Activated CD8-positive, alpha-beta memory T cell treated with anti-CD3 and anti-CD28 coated beads, Interleukin-2, amount 50 U/mL, for 24 hours (primary cell): ENCODE data around the gene FARP2.
"Not testable (repeated sequence)": the region's sequence is repeated elsewhere in the genome, so short reads cannot be mapped to it uniquely, and the experiment has no call there.

Experiments used
- DNase-seq: peaks from one replicate; pipeline ENCODE4 v3.0.0-alpha.2; 2020; ENCODE audit errors: extremely low read depth

FARP2 gene

GRCh38 chr2:241503776-241504392 lies 147.8 kb downstream of the FARP2 start:
- no peak for DNase-seq

DNA sequence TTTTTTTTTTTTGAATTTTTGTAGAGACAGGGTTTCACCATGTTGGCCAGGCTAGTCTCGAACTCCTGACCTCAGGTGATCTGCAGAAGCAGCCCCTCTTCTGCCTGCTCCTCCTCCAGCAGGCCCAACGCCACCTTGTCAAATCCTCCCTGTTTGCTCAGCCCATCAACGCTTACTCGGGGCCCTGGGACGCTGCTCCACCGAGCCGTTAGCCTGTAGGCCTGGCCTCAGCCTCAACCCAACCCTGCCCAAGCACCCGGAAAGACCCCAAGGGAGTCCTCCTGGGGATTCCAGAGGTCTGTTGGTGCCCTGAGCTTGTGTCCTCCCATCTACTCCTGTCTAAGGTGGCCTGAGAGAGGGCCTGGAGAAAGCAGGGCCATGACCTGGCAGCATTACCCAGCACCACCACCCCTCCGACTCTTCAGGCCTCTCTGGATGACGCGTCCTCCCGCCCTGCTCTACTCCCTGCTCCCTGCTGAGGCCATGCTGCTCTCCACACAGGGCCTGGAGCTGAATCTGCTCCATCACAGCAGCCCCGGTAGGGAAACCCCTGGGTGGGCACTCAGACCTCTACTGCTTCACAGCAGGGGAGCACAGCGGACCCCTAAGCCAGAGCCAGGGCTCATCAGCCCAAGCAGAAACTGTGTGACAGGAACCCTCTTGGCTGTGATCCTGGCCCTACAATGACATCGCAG lies 149.1 kb downstream of the FARP2 start:
- DNase-seq, result no peak

DNA sequence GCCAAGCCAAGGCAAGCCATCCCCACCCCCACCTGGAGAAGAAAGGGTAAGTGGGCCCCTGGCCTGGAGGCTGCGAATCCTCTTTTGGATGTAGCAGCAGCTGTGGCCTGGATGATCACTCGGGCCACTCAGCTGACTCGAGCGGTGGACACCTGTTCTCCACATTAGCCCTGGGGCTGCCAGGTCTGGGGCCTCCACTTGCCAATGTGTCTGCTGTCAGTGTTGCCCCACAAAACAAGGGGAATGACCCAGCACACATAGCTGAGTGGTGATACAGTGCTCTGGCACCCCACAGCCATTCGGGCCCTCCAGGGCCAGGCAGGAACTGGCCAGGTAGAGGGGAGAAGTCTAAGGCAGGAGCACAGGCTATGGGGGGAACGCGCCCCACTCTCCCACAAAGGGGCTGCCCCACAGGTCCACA lies 149.7 kb downstream of the FARP2 start:
- DNase-seq, result no peak

DNA sequence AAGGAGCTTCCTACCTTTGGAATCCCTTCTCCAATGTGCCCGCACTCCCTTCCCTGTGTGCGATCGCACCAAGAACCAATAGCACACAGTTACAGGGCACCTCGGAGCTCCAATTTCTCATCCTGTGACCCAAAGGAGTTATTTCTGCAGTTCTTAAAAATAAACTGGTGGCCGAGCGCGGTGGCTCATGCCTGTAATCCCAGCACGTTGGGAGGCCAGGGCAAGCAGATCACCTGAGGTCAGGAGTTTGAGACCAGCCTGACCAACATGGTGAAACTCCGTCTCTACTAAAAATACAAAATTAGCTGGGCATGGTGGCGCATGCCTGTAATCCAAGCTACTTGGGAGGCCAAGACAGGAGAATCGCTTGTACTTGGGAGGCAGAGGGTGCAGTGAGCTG lies 150.2 kb downstream of the FARP2 start:
- DNase-seq, result not testable (repeated sequence)

- no peak for DNase-seq
Observed at GRCh38 chr2:241506793-241507429, 150.8 kb downstream of the FARP2 start.

DNA sequence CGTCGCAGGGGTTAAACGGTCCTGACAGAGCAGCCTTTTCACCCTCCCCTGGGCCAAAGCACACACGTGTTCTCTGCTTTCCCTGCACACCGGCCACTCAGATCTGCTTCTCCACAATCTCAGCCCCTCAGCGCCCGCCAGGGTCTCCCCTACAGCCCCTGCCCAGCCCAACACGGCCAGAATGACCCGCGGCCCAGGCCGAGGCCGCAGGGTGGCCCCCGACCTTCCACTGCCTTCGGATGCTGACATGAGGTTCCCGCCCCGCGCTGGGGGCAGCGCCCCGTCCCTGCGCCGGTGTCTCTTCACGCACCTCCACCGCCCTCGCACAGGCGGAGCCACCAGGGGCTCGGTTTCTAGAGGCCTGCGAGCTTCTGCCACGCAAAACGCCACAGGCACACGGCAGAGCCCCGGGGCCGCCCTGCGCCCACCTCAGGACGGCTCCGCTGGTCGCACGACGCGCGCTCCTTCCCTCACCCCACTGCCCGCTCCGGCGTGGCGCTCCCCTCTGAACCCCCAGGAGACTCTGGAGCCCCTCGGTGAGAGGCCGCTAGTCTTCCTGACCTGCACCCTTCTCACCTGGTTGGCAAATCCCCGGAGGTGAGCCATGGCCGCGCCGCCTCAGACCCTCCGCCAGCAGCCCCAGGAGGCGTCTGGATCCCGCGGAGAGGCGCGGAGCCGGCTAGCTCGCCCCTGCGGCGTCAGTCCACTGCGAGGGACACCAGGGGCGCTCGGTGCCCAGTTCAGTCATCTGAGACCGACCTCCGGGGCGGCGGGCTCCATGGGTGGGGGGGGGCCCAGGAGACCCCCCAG lies 151.6 kb downstream of the FARP2 start:
- no peak for DNase-seq

DNA sequence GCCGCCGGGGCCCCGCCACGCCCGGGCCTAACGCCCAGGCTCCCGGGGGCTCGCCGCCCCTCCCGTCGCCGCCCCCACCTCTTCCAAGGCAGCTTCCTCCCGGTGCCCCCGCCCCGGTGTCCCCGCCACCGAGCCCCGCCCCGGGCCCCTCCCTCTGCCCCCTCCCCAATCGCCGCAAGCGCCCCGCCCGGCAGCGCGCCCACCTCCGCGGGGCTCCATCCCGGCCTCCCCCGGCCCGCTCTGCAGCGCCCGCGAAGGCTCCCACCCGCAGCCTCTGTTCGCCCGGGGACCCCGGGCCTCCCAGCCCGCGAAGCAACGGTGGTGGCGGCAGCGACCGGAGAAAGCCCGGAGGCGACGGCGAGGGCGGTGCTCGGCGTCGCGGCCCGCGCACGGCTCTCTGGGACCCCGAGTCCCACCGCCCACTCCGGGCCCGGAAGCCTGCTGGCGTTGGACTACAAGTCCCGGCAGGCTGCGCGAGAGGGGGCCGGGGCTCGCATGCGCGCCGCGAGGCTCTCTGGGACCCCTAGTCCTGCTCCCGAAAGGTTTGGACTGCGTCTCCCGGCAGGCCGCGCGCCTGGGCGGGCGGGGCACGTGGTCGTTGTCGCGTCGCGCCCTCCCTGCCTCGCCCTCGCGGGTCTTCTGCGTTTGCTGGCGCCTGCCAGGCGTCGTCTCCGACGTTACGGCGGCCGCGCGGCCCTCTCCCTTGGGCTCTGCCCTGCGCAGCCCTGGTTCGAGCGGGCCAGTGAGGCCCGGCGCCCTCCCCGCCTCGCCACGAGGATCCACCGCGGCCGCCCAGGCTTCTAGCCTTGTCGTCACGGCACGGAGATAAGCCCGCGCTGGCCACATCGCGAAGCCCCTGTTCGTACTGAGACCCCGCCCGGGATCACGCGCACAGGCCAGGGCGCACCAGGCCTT lies 152.4 kb downstream of the FARP2 start, which contains the start of gene STK25:
Gene STK25, minus strand, starts transcription at position 345 of the 915 bp plus-strand sequence. CDS start 549 bp downstream, outside the sequence.
- DNase-seq, result peak; percentile 90

DNA sequence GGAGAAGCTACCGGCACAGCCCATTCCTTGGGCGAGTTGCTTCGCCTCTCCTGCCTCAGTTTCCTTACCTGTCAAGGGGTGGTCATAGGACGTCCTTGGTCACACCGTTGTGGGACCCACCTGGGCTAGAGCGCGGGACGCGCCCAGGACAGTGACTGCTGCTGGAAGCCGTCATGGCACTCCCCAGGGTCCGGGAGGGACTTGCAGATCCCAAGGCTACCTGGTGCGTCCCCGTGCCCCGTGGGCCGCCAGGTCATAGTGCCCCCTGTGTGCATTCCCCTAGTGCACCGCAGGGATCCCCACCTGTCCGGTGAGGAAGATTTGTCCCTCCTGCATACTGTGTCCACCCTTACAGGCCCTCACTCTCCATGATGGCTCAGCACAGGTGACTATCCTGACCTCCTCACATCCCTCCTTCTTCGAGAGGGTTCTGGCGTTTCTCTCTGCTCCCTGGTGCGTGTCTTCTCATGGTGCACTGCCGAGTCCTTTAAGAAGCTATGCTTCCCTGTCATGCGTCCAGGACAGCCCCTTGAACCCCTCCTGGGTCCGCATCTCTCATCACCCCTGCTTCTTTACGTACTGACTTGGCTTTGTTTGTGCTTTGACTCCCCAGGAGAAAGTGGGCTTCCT lies 153.2 kb downstream of the FARP2 start:
- DNase-seq, result no peak

DNA sequence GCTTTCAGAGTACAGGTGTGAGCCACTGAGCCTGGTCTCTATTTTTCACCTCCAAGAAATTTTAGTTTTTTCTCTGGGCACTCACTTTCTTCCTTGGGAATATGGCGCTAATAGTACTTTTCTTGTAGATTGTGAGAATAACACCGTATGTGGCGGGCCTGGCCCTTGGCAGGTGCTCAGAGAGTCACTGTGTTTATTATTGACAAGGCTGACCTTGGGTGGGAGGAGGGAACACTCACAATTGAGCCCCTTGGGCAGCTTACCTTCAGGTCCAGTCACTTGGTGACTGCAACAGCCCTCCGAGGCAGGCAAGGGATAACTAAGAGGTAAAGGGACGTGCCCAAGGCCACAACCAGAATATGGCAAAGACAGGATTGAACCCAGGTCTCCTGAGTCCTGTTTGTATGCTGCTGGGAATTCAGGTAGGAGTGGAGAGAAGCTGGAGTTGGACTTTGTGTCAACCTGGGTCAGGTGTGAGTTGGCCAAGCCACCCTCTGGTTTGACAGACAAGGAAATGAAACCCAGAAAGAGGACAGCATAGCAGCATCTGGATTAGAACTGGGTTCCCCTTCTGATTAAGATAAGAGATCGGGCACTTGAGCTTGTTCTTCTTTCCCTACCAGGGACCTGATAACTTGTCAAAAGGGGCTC lies 155.1 kb downstream of the FARP2 start:
- no peak for DNase-seq

GRCh38 chr2:241514553-241514952 lies 158.5 kb downstream of the FARP2 start:
- DNase-seq, result no peak

- no peak for DNase-seq
Observed at GRCh38 chr2:241514986-241515737, 159.1 kb downstream of the FARP2 start.

DNA sequence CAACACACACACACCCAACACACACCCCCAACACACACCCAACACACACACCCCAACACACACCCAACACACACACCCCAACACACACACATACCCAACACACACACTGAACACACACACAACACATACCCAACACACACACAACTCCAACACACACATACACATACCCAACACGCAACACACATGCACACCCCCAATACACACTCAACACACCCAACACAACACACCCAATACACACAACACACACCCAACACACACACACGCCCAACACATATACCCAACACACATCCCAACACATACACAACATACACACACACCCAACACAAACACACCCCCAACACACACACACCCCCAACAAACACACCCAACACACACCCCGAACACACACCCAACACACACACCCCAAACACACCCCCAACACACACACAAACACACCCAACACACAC lies 160.5 kb downstream of the FARP2 start:
- no peak for DNase-seq

GRCh38 chr2:241517297-241517696 lies 161.2 kb downstream of the FARP2 start:
- DNase-seq, result no peak

DNA sequence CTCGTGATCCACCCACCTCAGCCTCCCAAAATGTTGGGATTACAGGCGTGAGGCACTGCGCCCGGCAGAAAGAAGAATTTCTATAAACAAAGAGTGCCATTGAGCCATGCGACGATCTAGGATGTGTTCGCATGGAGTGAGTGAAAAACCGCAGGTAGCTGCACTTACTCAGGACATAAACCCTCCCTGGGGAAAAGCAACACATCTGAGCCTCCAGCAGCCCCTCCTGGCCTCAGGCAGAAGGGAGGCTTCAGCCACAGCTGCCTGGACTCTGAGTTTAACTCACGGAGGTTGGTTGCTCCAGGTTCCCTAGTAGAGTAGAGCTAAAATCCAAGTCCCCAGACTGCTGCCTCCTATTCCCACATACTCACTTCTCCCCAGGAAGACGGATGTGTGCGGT lies 163.6 kb downstream of the FARP2 start:
- DNase-seq, result no peak

GRCh38 chr2:241522477-241522876 lies 166.4 kb downstream of the FARP2 start:
- no peak for DNase-seq

GRCh38 chr2:241525818-241526780 lies 170.0 kb downstream of the FARP2 start:
- not testable (repeated sequence) for DNase-seq

GRCh38 chr2:241530571-241530970 lies 174.5 kb downstream of the FARP2 start:
- no peak for DNase-seq

GRCh38 chr2:241531161-241531722 lies 175.2 kb downstream of the FARP2 start:
- DNase-seq, result no peak
